ENCODE measurements around the gene THEMIS.
"Not testable (repeated sequence)": the region's sequence is repeated elsewhere in the genome, so short reads cannot be mapped to it uniquely, and the experiment has no call there.

THEMIS gene

GRCh38 chr6:127912914-127913313, 12.1 kb upstream of the THEMIS start:
- no peak for DNase-seq

- DNase-seq, result no peak
These were observed 7.2 kb upstream of the THEMIS start for GRCh38 chr6:127907960-127908640.

- DNase-seq, result no peak
These were observed 3.3 kb upstream of the THEMIS start for GRCh38 chr6:127904160-127904559.

GRCh38 chr6:127902933-127903332, 2.1 kb upstream of the THEMIS start:
- no peak for DNase-seq

- no peak for DNase-seq
These were observed 3.4 kb downstream of the THEMIS start for GRCh38 chr6:127897484-127897883.

- DNase-seq, result no peak
These were observed 6.8 kb downstream of the THEMIS start for GRCh38 chr6:127894051-127894450.

- DNase-seq, result no peak
These were observed 7.3 kb downstream of the THEMIS start for GRCh38 chr6:127893541-127893940.

- no peak for DNase-seq
These were observed 9.0 kb downstream of the THEMIS start for GRCh38 chr6:127891731-127892326.

GRCh38 chr6:127886603-127887002, 14.3 kb downstream of the THEMIS start:
- no peak for DNase-seq

GRCh38 chr6:127884134-127884533, 16.7 kb downstream of the THEMIS start:
- DNase-seq, result no peak

GRCh38 chr6:127881949-127882348, 18.9 kb downstream of the THEMIS start:
- DNase-seq, result not testable (repeated sequence)

GRCh38 chr6:127880429-127880828, 20.4 kb downstream of the THEMIS start:
- no peak for DNase-seq

GRCh38 chr6:127879685-127880084, 21.2 kb downstream of the THEMIS start:
- DNase-seq, result no peak

GRCh38 chr6:127878115-127878514, 22.7 kb downstream of the THEMIS start:
- DNase-seq, result no peak

- no peak for DNase-seq
These were observed 23.6 kb downstream of the THEMIS start for GRCh38 chr6:127877231-127877630.

- DNase-seq, result no peak
These were observed 31.0 kb downstream of the THEMIS start for GRCh38 chr6:127869772-127870404.

GRCh38 chr6:127869183-127869582, 31.7 kb downstream of the THEMIS start:
- no peak for DNase-seq

GRCh38 chr6:127868338-127868737, 32.5 kb downstream of the THEMIS start:
- no peak for DNase-seq

- DNase-seq, result no peak
These were observed 34.1 kb downstream of the THEMIS start for GRCh38 chr6:127866766-127867165.

- no peak for DNase-seq
These were observed 35.8 kb downstream of the THEMIS start for GRCh38 chr6:127865108-127865507.

GRCh38 chr6:127864701-127865100, 36.2 kb downstream of the THEMIS start:
- no peak for DNase-seq

- DNase-seq, result no peak
These were observed 40.1 kb downstream of the THEMIS start for GRCh38 chr6:127860723-127861122.

- DNase-seq, result no peak
These were observed 40.9 kb downstream of the THEMIS start for GRCh38 chr6:127859956-127860355.

- DNase-seq, result no peak
These were observed 42.0 kb downstream of the THEMIS start for GRCh38 chr6:127858727-127859391.
